Esophagus (tissue), 2 donors: Measurements from ENCODE around the gene BEND7. TPM values are rescaled to one million over a fixed set of nuclear protein-coding genes. Genes with fewer than 3 reads are reported as not detected.

ENCODE experiments used
- H3K27ac ChIP-seq, 2 donors: one replicate each; pipeline ENCODE4 v1.5.1; 2013; ENCODE audit warnings: low read depth in 2 of 2, mild to moderate bottlenecking in 2 of 2, inconsistent platforms in 1 of 2, low read length in 1 of 2, moderate library complexity in 1 of 2
- H3K27me3 ChIP-seq, 2 donors: one replicate each; pipeline ENCODE4 v1.6.1; 2013; ENCODE audit warnings: low read length in 2 of 2, control low read depth in 1 of 2, mild to moderate bottlenecking in 1 of 2; ENCODE audit not compliant: insufficient read depth in 2 of 2, control insufficient read depth in 1 of 2
- H3K36me3 ChIP-seq, 2 donors: one replicate each; pipeline ENCODE4 v1.6.1; 2013; ENCODE audit warnings: low read length in 1 of 2; ENCODE audit not compliant: control insufficient read depth in 2 of 2, insufficient read depth in 2 of 2
- H3K4me1 ChIP-seq, 2 donors: one replicate each; pipeline ENCODE4 v1.6.1; 2013; ENCODE audit warnings: low read length in 1 of 2; ENCODE audit not compliant: control insufficient read depth in 2 of 2, insufficient read depth in 2 of 2
- H3K4me3 ChIP-seq, 2 donors: one replicate each; pipeline ENCODE4 v1.5.1; 2013; ENCODE audit warnings: low read length in 2 of 2, mild to moderate bottlenecking in 2 of 2, low read depth in 1 of 2, moderate library complexity in 1 of 2
- H3K9me3 ChIP-seq, 2 donors: one replicate each; pipeline ENCODE4 v1.6.1; 2013; ENCODE audit warnings: mild to moderate bottlenecking in 2 of 2, low read depth in 1 of 2, low read length in 1 of 2, moderate library complexity in 1 of 2; ENCODE audit not compliant: control insufficient read depth in 2 of 2, insufficient read depth in 1 of 2
- WGBS, 2 donors: extraction: QIAGEN DNeasy Blood & Tissue Kit; methylation state at CpG; one replicate each; pipeline ENCODE4 v1.1.7; 2013; 5-methylcytosine and 5-hydroxymethylcytosine counted together
- polyA plus RNA-seq, 2 donors: library from polyadenylated mRNA; stranded (reverse); fragments of 200-250 nt; gene quantifications; one replicate each; pipeline ENCODE4 v1.2.3, GENCODE V29; 2013
- donor health status: healthy with polysubstance abuse.
- donor health status: Bipolar disorder and iron deficiency.

BEND7 gene, protein sequence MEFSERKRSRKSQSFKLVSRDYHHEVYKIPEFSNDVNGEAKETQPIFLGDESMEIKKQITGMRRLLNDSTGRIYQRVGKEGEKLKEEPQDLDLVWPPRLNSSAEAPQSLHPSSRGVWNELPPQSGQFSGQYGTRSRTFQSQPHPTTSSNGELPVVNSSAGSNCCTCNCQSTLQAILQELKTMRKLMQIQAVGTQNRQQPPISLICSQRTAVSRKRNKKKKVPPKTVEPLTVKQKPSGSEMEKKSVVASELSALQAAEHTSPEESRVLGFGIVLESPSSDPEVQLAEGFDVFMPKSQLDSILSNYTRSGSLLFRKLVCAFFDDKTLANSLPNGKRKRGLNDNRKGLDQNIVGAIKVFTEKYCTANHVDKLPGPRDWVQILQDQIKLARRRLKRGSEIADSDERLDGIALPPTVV
- 1 to 10 TPM; 1.1 to 1.9 TPM for polyA plus RNA-seq

DNA sequence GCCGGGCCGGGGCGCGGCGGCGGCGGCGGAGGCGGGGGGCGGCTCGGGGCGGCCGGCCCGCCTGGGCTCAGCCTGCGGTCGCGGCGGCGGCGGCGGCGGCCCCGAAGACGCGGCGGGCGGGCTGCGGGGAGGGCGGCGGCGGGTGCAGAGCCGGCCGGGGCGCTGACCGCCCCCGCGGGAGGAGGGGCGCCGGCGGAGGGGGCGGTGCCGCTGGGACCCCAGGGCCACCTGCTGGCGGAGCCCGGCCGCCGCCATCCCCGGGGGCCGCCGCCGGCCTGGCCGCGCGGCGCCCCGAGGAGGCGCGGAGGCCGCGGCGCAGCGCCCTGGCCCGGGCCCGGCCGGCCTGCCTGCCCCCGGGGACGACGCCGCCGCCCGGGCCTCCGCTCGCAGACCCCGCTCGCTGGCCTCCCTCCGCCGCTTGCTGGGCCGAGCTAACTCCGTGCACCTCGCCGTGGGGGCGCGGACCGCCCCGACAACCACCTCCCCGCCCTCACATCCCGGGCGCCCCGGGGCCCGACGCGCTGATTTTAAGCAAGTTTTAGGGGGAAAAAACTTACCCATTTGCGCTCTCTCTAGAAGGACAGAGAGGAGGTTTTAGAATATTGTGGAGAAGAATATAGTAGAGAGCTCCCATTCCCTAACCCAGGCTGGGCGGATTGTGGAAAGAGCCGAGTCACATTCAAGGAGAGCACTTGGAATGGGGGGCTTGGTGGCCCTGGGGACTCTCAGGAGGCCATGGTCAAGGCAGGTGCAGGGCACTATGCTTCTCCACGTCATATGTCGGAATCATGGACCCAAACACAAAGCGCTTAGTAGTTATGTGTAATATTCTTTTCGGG lies at the start of gene BEND7:
Gene BEND7, minus strand, starts transcription at position 140 of the 839 bp plus-strand sequence. CDS start 481 bp downstream, outside the sequence.
- H3K4me3 ChIP-seq, result peak within 1 kb of the TSS; percentile 53 to 75
- no peaks in the 10 kb centered on the region for H3K4me1 ChIP-seq
- H3K27me3 ChIP-seq, result no peaks in the 10 kb centered on the region
- WGBS, 2 donors, result 3 to 8% methylated on average over 32 to 98 of the region's 98 CpGs
- peak within 1 kb of the TSS; percentile 23 to 35 for H3K27ac ChIP-seq
- no peaks in the 10 kb centered on the region for H3K9me3 ChIP-seq
- no peaks in the 10 kb centered on the region for H3K36me3 ChIP-seq

DNA sequence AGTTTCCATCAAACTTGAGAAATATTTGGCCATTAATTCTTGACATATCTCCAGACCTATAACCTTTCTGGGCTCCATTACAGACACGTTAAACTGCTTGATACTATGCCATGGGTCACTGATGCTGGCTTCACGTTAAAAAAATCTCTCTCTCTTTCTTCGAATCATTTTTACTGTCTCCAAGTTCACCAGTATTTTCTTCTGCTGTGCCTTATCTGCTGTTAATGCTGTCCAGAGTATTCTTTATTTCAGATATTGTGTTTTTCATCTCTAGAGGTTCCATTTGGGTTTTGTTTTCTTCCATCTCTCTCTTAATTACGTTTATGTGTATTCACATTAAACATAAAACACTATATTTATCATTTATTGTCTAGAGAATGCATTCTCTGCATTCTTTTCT lies 45.1 kb upstream of the BEND7 start:
- 70 to 72% methylated on average over 4 of the region's 4 CpGs for WGBS, 2 donors
- Histone ChIP-seq H3K27me3 (no peaks in the 10 kb centered on the region), H3K36me3 (no peaks in the 10 kb centered on the region), H3K4me3 (no peak overlapping the region), H3K4me1 (no peaks in the 10 kb centered on the region), H3K27ac (no peak overlapping the region), H3K9me3 (no peaks in the 10 kb centered on the region)

DNA sequence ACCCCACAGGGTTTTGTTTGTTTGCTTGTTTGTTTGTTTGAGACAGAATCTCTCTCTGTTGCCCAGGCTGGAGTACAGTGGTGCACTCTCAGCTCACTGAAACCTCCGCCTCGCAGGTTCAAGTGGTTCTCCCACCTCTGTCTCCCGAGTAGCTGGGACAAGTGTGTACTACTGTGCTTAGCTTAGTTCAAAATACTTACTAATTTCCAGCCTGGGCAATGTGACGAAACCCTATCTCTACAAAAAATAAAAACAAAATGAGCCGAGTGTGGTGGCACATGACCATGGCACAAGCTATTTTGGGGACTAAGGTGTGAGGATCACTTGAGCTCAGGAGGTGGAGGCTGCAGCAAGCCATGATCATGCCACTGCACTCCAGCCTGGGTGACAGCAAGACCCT lies 42.7 kb upstream of the BEND7 start:
- no peaks in the 10 kb centered on the region for H3K9me3 ChIP-seq
- WGBS, 2 donors, result 60 to 74% methylated on average over 5 of the region's 5 CpGs
- no peaks in the 10 kb centered on the region for H3K27me3 ChIP-seq
- no peak overlapping the region for H3K27ac ChIP-seq
- no peak overlapping the region for H3K4me3 ChIP-seq
- no peaks in the 10 kb centered on the region for H3K4me1 ChIP-seq
- no peaks in the 10 kb centered on the region for H3K36me3 ChIP-seq

GRCh38 chr10:13567030-13567429 lies 38.2 kb upstream of the BEND7 start:
- Histone ChIP-seq H3K9me3 (peaks cover 0 to 3% of the 10 kb centered on the region in 2 donors), H3K4me3 (no peak overlapping the region), H3K4me1 (no peaks in the 10 kb centered on the region), H3K36me3 (no peaks in the 10 kb centered on the region), H3K27ac (no peak overlapping the region), H3K27me3 (no peaks in the 10 kb centered on the region)
- WGBS, 2 donors, result 70 to 91% methylated on average over 1 of the region's 1 CpG

DNA sequence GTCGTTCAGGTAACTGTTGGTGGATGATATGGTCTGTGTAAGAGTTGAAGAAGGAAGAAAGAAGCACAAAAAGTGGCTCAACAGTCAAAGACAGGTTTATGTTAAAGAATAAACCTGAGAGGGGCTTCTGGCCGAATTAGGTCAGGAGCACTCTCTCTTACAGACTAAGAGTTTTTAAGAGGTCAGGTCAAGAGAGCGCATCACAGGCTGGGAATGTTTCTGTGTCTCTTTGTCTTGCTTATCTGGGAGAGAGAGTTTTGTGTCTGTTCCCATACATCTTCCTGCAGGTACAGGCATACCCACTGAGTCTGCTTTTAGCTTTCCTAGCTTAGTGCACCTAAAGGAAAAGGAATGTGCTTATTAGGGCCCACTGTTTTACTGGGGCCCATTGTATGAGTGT lies 35.8 kb upstream of the BEND7 start:
- no peaks in the 10 kb centered on the region for H3K36me3 ChIP-seq
- peaks cover 0 to 3% of the 10 kb centered on the region in 2 donors for H3K9me3 ChIP-seq
- H3K4me3 ChIP-seq, result no peak overlapping the region
- H3K27me3 ChIP-seq, result no peaks in the 10 kb centered on the region
- WGBS, 2 donors, result 83 to 92% methylated on average over 3 of the region's 3 CpGs
- H3K27ac ChIP-seq, result no peak overlapping the region
- H3K4me1 ChIP-seq, result no peaks in the 10 kb centered on the region

GRCh38 chr10:13563481-13564445 lies 34.9 kb upstream of the BEND7 start:
- Histone ChIP-seq H3K9me3 (peaks cover 0 to 3% of the 10 kb centered on the region in 2 donors), H3K36me3 (no peaks in the 10 kb centered on the region), H3K27ac (no peak overlapping the region), H3K4me1 (no peaks in the 10 kb centered on the region), H3K4me3 (no peak overlapping the region), H3K27me3 (no peaks in the 10 kb centered on the region)
- WGBS, 2 donors, result 91 to 92% methylated on average over 11 of the region's 11 CpGs

GRCh38 chr10:13560597-13560996 lies 31.8 kb upstream of the BEND7 start:
- peaks cover 0 to 1% of the 10 kb centered on the region in 2 donors for H3K4me1 ChIP-seq
- no peak overlapping the region for H3K27ac ChIP-seq
- H3K9me3 ChIP-seq, result peaks cover 0 to 3% of the 10 kb centered on the region in 2 donors
- H3K27me3 ChIP-seq, result no peaks in the 10 kb centered on the region
- no peaks in the 10 kb centered on the region for H3K36me3 ChIP-seq
- H3K4me3 ChIP-seq, result no peak overlapping the region

DNA sequence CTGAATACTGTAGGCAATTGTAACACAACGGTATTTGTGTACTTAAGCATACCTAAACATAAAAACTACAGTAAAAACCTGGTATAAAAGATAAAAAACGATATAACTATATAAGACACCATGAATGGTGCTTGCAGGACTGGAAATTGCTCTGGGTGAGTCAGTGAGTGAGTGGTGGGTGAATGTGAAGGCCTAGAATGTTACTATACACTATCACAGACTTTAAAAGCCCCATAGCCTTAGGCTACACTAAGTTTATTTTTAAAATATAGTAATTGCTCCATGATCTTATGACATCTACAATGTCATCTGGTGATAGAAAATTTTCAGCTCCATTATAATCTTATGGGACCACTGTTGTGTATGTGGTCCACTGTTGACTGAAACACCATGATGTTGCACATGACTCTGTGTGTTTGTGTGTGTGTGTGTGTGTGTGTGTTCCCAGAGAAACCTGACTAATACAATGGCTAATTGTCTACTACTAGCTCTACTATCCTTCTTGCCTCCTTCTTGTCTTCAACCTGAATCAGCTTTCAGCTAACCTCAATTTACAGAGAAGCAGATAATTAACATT lies 30.4 kb upstream of the BEND7 start:
- Histone ChIP-seq H3K4me1 (peaks cover 0 to 1% of the 10 kb centered on the region in 2 donors), H3K27ac (no peak overlapping the region), H3K36me3 (no peaks in the 10 kb centered on the region), H3K4me3 (no peak overlapping the region), H3K27me3 (no peaks in the 10 kb centered on the region), H3K9me3 (no peaks in the 10 kb centered on the region)
- 62 to 69% methylated on average over 2 of the region's 2 CpGs for WGBS, 2 donors
